ENCODE measurements around the gene KLF11. TPM values are rescaled to one million over a fixed set of nuclear protein-coding genes. Genes with fewer than 3 reads are reported as not detected.
A peak's percentile ranks its signal among the peaks of the same experiment; 100 is the strongest.

KLF11 gene
- polyA plus RNA-seq, 1 of the 3 experiments (the other 2 are of a cell fraction), result 9.5 TPM

GRCh38 chr2:10080536-10081304 lies 37.4 kb downstream of the KLF11 start:
- TF ChIP-seq IRF3 (IDR thresholded peaks at IDR 0.05; ENCODE audit: low read depth, low read length) (no peak), PBX3 (IDR thresholded peaks at IDR 0.05) (no peak), NFIC (IDR thresholded peaks at IDR 0.05; ENCODE audit: borderline replicate concordance) (no peak), RCOR1 (IDR thresholded peaks at IDR 0.05; ENCODE audit: low read length) (no peak), GATA2 (CRISPR knock-in tag; IDR thresholded peaks at IDR 0.05) (no peak), TEAD4 (IDR thresholded peaks at IDR 0.05; ENCODE audit: borderline replicate concordance, insufficient read depth) (no peak), SMC3 (IDR thresholded peaks at IDR 0.05; ENCODE audit: low read depth, low read length) (no peak), REST (IDR thresholded peaks at IDR 0.05; ENCODE audit: low read depth, low read length) (no peak), FOXM1 (IDR thresholded peaks at IDR 0.05; ENCODE audit: low read depth) (no peak), GABPA (IDR thresholded peaks at IDR 0.05; ENCODE audit: low read depth) (no peak), TAF1 (IDR thresholded peaks at IDR 0.05; ENCODE audit: borderline replicate concordance, low read depth, low read length) (no peak), MAX (IDR thresholded peaks at IDR 0.05; ENCODE audit: low read depth) (no peak), EZH2phosphoT487 (IDR thresholded peaks at IDR 0.05; ENCODE audit: borderline replicate concordance, low read depth) (no peak), RAD21 (IDR thresholded peaks at IDR 0.05; ENCODE audit: low read length) (no peak), MXI1 (IDR thresholded peaks at IDR 0.05; ENCODE audit: low read depth, low read length) (no peak), JUND (IDR thresholded peaks at IDR 0.05) (no peak), NRF1 (IDR thresholded peaks at IDR 0.05; ENCODE audit: low read depth, low read length) (no peak), CHD2 (IDR thresholded peaks at IDR 0.05; ENCODE audit: low read length, partially characterized antibody) (no peak), SIN3A (IDR thresholded peaks at IDR 0.05; ENCODE audit: borderline replicate concordance, low read depth, low read length) (no peak)
- Histone ChIP-seq H3F3A (replicated peaks; ENCODE audit: insufficient read depth) (peaks cover 10% of the 10 kb centered on the region), H3K4me3 (ENCODE audit: low read depth in 2 of 2, low read length in 1 of 2) (peak overlapping the region in 1 of 2 experiments; percentile 45; a peak in 2 of 4 replicates), H3K4me1 (ENCODE audit: control insufficient read depth in 1 of 2, insufficient read depth in 2 of 2, low read depth in 1 of 2, low read length in 1 of 2) (no peaks in the 10 kb centered on the region; a peak in 1 of 4 replicates), H3K9ac (no peak overlapping the region), H3K27ac (ENCODE audit: low read depth in 2 of 2, low read length in 1 of 2) (no peak overlapping the region), H3K79me2 (ENCODE audit: insufficient read depth) (no peaks in the 10 kb centered on the region), H3K4me2 (no peak overlapping the region), H3K27me3 (ENCODE audit: insufficient read depth) (peaks cover 55% of the 10 kb centered on the region), H3K9me2 (no peaks in the 10 kb centered on the region), H3K36me3 (replicated peaks in 1 of 2; ENCODE audit: control insufficient read depth in 1 of 2, insufficient read depth in 2 of 2, low read length in 1 of 2) (no peaks in the 10 kb centered on the region), H3K9me3 (no peaks in the 10 kb centered on the region), H2AFZ (ENCODE audit: low read depth) (no peak overlapping the region), H4K20me1 (ENCODE audit: insufficient read depth) (no peaks in the 10 kb centered on the region)
- ChIA-PET CTCF (interaction anchor here (16.6 to 36.2 kb wide), 3 partner anchors 4 to 356 kb away, joined by 373 to 946 read pairs (median 946); partner anchors contain the start of gene CYS1), POLR2A (interaction anchor here (0.6 kb wide), 1 partner anchor 450 kb away, joined by 3 read pairs; no protein-coding TSS in a partner anchor)
- DNase-seq, result no peak
- 16% methylated on average over 26 of the region's 45 CpGs for WGBS (ENCODE audit: low lambda C conversion rate)
